ENCODE data around the gene OPN5.
"Not testable (repeated sequence)": the region's sequence is repeated elsewhere in the genome, so short reads cannot be mapped to it uniquely, and the experiment has no call there.

The OPN5 gene, protein sequence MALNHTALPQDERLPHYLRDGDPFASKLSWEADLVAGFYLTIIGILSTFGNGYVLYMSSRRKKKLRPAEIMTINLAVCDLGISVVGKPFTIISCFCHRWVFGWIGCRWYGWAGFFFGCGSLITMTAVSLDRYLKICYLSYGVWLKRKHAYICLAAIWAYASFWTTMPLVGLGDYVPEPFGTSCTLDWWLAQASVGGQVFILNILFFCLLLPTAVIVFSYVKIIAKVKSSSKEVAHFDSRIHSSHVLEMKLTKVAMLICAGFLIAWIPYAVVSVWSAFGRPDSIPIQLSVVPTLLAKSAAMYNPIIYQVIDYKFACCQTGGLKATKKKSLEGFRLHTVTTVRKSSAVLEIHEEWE

DNA sequence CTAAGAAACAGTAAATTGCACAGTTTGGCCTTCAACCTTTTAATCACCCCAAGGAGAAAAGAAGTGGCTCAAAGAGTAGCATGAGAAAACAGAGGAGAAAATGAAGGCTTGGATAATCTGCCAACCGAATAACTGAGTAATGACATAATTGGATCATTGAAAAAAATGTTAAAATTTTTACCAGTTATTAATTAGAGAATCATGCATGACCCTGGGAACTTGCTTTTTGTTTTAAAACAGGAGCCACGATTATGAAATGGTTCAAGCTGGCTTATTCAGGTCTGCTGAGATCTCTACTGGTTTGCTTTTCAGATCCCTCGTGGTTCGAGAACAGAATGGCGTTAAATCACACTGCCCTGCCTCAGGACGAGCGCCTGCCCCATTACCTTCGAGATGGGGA lies at the start of gene OPN5:
Gene OPN5, plus strand, starts transcription at position 301 of the 400 bp plus-strand sequence. Its CDS starts 35 bp downstream, at position 336.
- DNase-seq: no peak

- no peak for DNase-seq
Observed at GRCh38 chr6:47733879-47734558, 47.8 kb upstream of the OPN5 start.

GRCh38 chr6:47734831-47735481 lies 46.9 kb upstream of the OPN5 start:
- DNase-seq: no peak

- DNase-seq: no peak
Observed at GRCh38 chr6:47736083-47736700, 45.6 kb upstream of the OPN5 start.

- peak in 12 of 56 donors; percentile 1 to 55 (median 9) for DNase-seq
Observed at GRCh38 chr6:47737406-47737805, 44.4 kb upstream of the OPN5 start.

DNA sequence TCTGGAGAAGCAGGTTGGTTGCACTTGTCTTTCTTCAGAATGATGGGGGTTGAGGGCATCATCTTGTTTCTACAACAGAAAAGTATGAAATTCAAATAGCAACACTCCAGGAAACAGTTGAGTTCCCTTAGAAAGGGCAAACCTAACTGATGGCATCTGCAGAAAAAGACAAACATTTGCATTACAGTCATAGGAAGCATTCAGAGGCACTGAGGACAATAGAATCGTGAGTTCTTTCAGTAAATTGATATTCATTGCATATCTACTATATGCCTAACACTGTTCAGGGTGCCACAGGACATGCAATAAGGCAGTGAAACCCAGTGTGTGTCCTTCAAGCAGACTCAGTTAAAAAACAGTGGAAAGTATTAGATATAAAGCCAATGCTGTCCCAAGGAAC lies 41.1 kb upstream of the OPN5 start:
- no peak for DNase-seq

- peak in 8 of 56 donors; percentile 1 to 10 (median 4) for DNase-seq
Observed at GRCh38 chr6:47741807-47742206, 40.0 kb upstream of the OPN5 start.

DNA sequence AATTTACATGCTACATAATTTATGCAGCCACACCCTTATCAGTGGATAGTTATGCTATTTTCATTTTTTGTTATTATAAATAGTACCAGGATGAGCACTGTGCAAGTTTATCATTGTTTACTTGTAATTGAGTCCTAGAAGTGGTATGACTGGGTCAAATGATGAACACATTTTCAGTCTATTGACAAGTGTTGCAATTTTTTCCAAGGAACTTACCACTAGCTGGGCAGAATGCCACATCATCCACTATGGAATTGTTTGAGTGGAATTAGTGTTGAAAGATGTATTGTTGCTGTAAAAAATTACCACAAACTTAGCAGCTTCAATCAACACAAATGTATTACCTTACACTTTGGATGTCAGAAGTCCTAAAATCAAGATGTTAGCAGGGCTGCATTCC lies 38.1 kb upstream of the OPN5 start:
- DNase-seq: no peak

DNA sequence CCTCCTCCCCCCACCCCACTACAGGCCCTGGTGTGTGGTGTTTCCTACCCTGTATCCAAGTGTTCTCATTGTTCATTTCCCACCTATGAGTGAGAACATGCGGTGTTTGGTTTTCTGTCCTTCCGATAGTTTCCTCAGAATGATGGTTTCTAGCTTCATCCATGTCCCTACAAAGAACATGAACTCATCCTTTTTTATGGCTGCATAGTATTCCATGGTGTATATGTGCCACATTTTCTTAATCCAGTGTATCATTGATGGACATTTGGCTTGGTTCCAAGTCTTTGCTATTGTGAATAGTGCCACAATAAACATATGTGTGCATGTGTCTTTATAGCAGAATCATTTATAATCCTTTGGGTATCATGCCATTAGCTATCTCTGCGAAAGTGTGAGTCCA lies 36.6 kb upstream of the OPN5 start:
- DNase-seq: not testable (repeated sequence)

DNA sequence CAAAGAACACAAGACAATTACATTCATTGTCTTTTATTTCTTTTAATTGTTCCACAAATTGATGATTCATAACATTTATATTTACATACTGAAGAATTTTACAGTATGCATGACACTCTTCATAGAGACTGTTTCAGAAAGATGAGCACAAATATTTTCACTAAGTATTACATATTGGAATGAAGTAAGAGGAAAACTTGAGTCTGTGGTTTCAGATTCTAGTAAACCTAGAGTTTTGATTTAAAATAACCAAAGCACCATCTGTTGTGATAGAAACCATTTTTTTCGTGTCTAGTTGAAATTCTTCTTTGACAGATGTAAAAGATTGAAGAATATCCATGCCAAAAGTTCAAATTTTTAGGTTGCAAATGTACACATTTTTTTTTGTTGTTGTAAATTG lies 32.1 kb upstream of the OPN5 start:
- no peak for DNase-seq

DNA sequence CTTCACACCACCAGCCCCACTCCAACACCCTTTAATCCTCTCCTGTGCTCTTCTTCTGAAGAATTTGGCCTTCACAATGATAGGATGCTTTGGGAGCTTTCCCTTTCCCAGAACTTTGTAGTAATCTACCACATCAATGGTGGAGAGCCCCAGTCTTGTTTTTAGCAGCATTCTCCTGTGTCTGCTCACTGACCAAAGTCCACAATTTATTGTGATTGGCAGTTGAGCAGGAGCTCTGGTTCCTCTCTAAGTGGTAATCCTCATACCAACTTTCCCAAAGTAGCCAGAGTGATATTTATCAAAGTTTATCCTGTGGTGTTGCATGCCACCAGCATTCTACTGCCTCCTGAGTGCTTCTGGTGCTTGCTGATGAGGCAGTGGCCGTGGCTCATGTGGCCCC lies 29.0 kb upstream of the OPN5 start:
- DNase-seq: no peak

DNA sequence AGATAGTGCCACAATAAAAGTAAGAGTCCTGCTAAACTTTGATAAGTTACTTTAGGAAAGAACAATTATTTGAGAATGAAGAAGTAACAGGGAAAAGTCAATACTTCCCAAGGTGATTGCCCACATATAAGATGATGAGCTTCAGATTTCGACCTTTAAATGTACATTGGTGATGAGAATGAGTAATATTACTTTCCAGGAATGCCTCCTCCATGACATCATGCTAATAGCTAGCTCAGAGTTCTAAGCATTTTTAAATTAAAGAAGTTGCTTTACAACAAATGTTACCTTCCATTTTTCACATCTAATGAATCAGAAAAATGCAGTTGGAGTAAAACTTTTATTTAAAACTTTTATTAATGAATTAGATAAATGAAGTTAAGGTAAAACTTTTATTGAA lies 22.5 kb upstream of the OPN5 start:
- DNase-seq: no peak

- DNase-seq: no peak
Observed at GRCh38 chr6:47762502-47762901, 19.3 kb upstream of the OPN5 start.

GRCh38 chr6:47766445-47766844 lies 15.4 kb upstream of the OPN5 start:
- DNase-seq: no peak

DNA sequence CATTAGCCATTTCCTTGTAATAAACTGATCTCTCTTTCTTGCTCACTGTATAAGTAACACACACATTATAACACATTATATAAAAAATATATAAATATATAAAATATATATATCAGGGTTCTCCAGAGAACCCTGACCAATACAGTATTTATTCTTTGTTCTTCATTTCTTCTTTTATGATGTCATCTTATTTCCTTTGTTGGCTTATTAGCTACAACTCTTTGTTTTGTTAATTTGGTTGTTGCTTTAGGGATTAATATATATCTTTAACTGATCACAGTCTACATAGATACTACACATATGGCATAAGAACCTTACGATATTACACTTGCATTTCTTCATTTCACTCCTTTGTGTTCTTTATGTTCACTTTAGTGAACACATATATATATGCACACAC lies 14.7 kb upstream of the OPN5 start:
- no peak for DNase-seq

- DNase-seq: no peak
Observed at GRCh38 chr6:47769982-47770381, 11.8 kb upstream of the OPN5 start.

DNA sequence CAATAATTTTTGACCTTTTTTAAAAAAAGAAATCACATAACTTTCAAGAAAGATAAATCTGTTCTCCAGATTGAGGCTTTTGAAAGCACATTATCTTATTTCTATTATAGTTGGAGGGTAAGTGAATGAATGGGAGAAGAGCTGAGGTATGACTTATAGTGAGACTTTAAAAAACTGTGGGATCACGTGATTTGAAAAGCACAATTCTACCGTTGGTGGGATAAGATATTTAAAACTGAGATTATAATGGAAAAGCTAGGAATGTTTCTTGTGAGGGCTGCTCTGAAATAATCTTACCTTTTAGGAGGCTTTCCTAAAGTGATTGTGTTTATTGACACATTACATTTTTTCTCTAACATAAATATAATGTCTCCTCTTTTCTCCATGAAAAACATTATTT lies 9.5 kb upstream of the OPN5 start:
- no peak for DNase-seq

- no peak for DNase-seq
Observed at GRCh38 chr6:47773005-47773404, 8.8 kb upstream of the OPN5 start.

DNA sequence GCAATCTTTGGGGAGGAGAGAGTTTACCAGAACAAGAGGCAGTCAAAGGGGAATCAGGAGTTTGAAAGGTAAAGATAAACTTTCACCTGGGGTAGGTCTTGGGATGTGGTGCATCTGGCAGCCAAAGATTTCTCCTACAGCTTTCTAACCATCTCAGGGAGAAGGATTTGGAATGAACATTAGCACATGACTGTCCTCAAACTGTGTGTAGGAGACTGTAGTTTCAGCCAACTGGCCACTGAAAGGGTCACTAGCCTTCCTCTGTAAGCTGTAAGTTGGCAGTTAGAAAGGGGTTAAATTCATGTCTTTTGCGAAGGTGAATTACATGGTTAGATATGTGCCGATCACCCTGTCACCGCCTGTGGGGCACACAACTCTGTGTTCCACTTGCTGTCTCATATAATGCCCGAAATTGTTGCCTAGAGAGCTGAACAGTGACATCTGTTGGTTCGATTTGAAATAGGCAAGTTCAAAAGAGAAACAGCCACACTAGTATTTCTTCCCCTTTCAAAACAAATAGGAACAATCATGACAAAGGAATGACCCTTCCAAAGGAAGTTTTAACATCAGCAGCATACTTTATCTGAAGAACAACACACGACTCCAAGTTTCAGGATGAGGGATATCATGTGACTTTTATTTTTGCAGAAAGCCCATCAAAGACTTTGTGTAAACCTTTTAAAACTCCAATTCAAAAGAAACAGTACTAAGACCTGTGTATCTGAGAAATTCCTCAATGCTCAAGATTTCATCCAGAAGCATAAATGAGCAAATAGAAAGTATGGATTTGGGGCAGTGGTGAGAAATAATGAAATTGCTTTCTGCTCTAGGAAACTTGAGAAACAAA lies 1.1 kb upstream of the OPN5 start:
- DNase-seq: peak in 14 of 56 donors; percentile 2 to 41 (median 12)

DNA sequence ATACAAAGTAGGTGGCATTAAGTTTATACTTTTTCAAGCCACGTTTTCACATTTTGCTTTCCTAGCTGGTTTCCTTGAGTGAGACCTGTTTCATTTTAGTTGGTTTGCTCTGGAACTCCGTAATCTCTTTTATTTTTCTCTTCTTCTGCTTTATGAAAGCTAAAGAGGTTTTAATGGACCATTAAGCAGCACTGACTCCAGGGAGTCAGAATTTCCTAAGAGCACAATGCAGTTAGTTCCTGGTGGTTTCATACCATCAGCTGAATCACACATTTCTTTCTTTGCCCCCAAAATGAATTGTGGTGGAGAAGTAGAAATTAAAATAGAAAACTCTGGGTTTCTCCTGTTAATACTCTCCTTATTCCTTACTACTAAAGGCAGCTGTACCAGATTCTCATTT lies 3.4 kb downstream of the OPN5 start:
- DNase-seq: no peak
